Gastroesophageal sphincter (tissue), 3 donors: ENCODE results near the gene CDH26.

Experiments
- POLR2A ChIP-seq, 2 donors: fragments of 450-650 bp; IDR thresholded peaks; one replicate each; pipeline ENCODE4 v1.6.1; 2017; ENCODE audit warnings: antibody characterized with exemption in 2 of 2, mild to moderate bottlenecking in 2 of 2, moderate library complexity in 1 of 2
- TF ChIP-seq, protein P1 (sequence below), 4 experiments: fragments of 200-600 bp in 2 of 4; fragments of 450-650 bp in 2 of 4; sonication (generic) in 1 of 4; IDR thresholded peaks; one replicate each; pipeline ENCODE4 v1.5.1; 2017 to 2019; ENCODE audit warnings: antibody characterized with exemption in 4 of 4, mild to moderate bottlenecking in 2 of 4, moderate library complexity in 2 of 4

GRCh38 chr20:60043435-60043834 is 85.2 kb downstream of the CDH26 start:
- TF ChIP-seq, protein P1, sequence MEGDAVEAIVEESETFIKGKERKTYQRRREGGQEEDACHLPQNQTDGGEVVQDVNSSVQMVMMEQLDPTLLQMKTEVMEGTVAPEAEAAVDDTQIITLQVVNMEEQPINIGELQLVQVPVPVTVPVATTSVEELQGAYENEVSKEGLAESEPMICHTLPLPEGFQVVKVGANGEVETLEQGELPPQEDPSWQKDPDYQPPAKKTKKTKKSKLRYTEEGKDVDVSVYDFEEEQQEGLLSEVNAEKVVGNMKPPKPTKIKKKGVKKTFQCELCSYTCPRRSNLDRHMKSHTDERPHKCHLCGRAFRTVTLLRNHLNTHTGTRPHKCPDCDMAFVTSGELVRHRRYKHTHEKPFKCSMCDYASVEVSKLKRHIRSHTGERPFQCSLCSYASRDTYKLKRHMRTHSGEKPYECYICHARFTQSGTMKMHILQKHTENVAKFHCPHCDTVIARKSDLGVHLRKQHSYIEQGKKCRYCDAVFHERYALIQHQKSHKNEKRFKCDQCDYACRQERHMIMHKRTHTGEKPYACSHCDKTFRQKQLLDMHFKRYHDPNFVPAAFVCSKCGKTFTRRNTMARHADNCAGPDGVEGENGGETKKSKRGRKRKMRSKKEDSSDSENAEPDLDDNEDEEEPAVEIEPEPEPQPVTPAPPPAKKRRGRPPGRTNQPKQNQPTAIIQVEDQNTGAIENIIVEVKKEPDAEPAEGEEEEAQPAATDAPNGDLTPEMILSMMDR (IDR thresholded peaks at IDR 0.05): no peak
- TF ChIP-seq POLR2A (IDR thresholded peaks at IDR 0.05): no peak
